ENCODE measurements around the gene ADRA2C.

- TF ChIP-seq PAXIP1 (CRISPR knock-in tag; conservative IDR thresholded peaks at IDR 0.05) (no peak), RAD51 (IDR thresholded peaks at IDR 0.05; ENCODE audit: borderline replicate concordance) (no peak), CTCF (CRISPR knock-in tag; IDR thresholded peaks at IDR 0.05) (no peak), ZNF512 (CRISPR knock-in tag; IDR thresholded peaks at IDR 0.05) (no peak), MXI1 (IDR thresholded peaks at IDR 0.05; ENCODE audit: borderline replicate concordance, low read depth, low read length) (no peak), PRDM15 (CRISPR knock-in tag; IDR thresholded peaks at IDR 0.05) (no peak)
Observed at GRCh38 chr4:3716631-3717235, 49.5 kb upstream of the ADRA2C start.

All from HepG2 (cell line).